ENCODE results near the gene TEAD2. TPM values are rescaled to one million over a fixed set of nuclear protein-coding genes. Genes with fewer than 3 reads are reported as not detected.

Gene TEAD2
- total and polyA plus RNA-seq, 2 of the 13 experiments (the other 11 are each of a cell fraction or from before 2014, with no cell fraction given) = 10.8 to 12.5 TPM

DNA sequence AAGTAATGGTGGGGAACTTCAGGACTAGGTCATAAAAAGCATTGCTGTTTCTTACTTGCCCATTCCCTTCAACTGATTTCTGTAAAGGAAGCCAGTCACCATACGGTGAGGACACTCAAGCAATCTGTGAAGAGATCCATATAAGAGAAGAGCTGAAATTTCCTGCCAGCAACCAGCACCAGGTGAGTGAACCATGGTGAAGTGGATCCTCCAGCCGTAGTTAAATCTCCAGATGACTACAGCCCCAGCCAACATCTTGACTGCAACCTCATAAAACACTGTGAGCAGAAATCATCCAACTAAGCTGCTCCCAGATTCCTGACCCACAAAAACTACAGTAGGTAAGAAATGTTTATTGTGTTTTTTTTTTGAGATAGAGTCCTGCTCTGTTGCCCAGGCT lies 33.5 kb downstream of the TEAD2 start:
- in situ Hi-C loops (cut with HindIII; ENCODE audit: extremely low pct_ligation_motif_present, low pct_unique_long_range_greater_than_20kb) = no loop called here
- CTCF ChIA-PET (ENCODE audit: low intra/inter-chr PET ratio, low total read pairs) = no interaction called here

More for the DNA sequence above, 33.5 kb downstream of the TEAD2 start:
- Histone ChIP-seq H3K4me2 (ENCODE audit: low read depth, low read length) (no peak overlapping the region), H2AFZ (ENCODE audit: low read length) (no peak overlapping the region), H3K36me3 (replicated peaks in 1 of 2; ENCODE audit: control insufficient read depth in 1 of 2, insufficient read depth in 2 of 2, low read length in 2 of 2) (no peaks in the 10 kb centered on the region), H3K4me1 (ENCODE audit: insufficient read depth, low read length) (peaks cover 32% of the 10 kb centered on the region), H3K27me3 (ENCODE audit: control insufficient read depth in 1 of 2, insufficient read depth in 2 of 2, low read length in 2 of 2) (peaks cover 0 to 3% of the 10 kb centered on the region in 2 experiments; a peak in 1 of 5 replicates), H4K20me1 (ENCODE audit: insufficient read depth, low read length) (no peaks in the 10 kb centered on the region), H3K9ac (ENCODE audit: insufficient read depth, low read depth, low read length) (no peak overlapping the region), H3K9me3 (ENCODE audit: low read length) (no peaks in the 10 kb centered on the region), H3K4me3 (replicated peaks in 1 of 3; ENCODE audit: insufficient read depth in 1 of 3, low read depth in 2 of 3, low read length in 3 of 3) (no peak overlapping the region), H3K27ac (ENCODE audit: extremely low read length, insufficient read depth, low read length) (no peak overlapping the region), H3K79me2 (ENCODE audit: insufficient read depth, low read length) (no peaks in the 10 kb centered on the region)
- BruUV-seq (replicated peaks) = no TSS peak
- FAIRE-seq (no peak), DNase-seq (ENCODE audit: low spot score) (no peak), ATAC-seq (no peak)
- TF ChIP-seq IRX3 (CRISPR knock-in tag; IDR thresholded peaks at IDR 0.05; ENCODE audit: borderline replicate concordance, low read depth) (no peak), NFIC (IDR thresholded peaks at IDR 0.05; ENCODE audit: low read length) (no peak), ZNF616 (CRISPR knock-in tag; IDR thresholded peaks at IDR 0.05; ENCODE audit: low read depth) (no peak), PCBP2 (optimal IDR thresholded peaks at IDR 0.05; ENCODE audit: low read depth, low read length, poor library complexity, severe bottlenecking) (no peak), SP1 (IDR thresholded peaks at IDR 0.05) (no peak), SP1 (CRISPR knock-in tag; IDR thresholded peaks at IDR 0.05) (no peak), ATRX (CRISPR knock-in tag; IDR thresholded peaks at IDR 0.05; ENCODE audit: borderline replicate concordance) (no peak), ZBTB8A (CRISPR knock-in tag; IDR thresholded peaks at IDR 0.05; ENCODE audit: borderline replicate concordance, low read depth) (no peak), ZNF772 (CRISPR knock-in tag; IDR thresholded peaks at IDR 0.05) (no peak), ZNF615 (CRISPR knock-in tag; IDR thresholded peaks at IDR 0.05; ENCODE audit: borderline replicate concordance) (no peak), EED (CRISPR knock-in tag; IDR thresholded peaks at IDR 0.05) (no peak), ZNF33A (CRISPR knock-in tag; IDR thresholded peaks at IDR 0.05; ENCODE audit: borderline replicate concordance) (no peak), ASH2L (IDR thresholded peaks at IDR 0.05; ENCODE audit: insufficient read length, low read depth, low read length) (no peak)
- TF ChIP-seq, protein P1, sequence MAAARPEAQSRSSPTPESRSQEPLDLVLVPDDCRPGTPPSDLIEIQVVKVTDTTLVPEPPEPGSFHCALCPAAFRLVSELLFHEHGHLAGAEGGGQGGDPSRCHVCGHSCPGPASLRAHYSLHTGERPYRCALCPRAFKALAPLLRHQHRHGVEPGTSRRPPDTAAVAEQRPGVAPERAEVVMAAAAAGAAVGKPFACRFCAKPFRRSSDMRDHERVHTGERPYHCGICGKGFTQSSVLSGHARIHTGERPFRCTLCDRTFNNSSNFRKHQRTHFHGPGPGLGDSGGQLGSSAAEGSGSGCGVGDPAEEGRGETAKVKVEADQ (CRISPR knock-in tag; IDR thresholded peaks at IDR 0.05; ENCODE audit: borderline replicate concordance) = no peak
- TF ChIP-seq, protein P2, sequence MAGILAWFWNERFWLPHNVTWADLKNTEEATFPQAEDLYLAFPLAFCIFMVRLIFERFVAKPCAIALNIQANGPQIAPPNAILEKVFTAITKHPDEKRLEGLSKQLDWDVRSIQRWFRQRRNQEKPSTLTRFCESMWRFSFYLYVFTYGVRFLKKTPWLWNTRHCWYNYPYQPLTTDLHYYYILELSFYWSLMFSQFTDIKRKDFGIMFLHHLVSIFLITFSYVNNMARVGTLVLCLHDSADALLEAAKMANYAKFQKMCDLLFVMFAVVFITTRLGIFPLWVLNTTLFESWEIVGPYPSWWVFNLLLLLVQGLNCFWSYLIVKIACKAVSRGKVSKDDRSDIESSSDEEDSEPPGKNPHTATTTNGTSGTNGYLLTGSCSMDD (CRISPR knock-in tag; IDR thresholded peaks at IDR 0.05) = no peak
- TF ChIP-seq, protein P3, sequence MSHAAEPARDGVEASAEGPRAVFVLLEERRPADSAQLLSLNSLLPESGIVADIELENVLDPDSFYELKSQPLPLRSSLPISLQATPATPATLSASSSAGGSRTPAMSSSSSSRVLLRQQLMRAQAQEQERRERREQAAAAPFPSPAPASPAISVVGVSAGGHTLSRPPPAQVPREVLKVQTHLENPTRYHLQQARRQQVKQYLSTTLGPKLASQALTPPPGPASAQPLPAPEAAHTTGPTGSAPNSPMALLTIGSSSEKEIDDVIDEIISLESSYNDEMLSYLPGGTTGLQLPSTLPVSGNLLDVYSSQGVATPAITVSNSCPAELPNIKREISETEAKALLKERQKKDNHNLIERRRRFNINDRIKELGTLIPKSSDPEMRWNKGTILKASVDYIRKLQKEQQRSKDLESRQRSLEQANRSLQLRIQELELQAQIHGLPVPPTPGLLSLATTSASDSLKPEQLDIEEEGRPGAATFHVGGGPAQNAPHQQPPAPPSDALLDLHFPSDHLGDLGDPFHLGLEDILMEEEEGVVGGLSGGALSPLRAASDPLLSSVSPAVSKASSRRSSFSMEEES (CRISPR knock-in tag; IDR thresholded peaks at IDR 0.05) = no peak
- TF ChIP-seq, protein P4, sequence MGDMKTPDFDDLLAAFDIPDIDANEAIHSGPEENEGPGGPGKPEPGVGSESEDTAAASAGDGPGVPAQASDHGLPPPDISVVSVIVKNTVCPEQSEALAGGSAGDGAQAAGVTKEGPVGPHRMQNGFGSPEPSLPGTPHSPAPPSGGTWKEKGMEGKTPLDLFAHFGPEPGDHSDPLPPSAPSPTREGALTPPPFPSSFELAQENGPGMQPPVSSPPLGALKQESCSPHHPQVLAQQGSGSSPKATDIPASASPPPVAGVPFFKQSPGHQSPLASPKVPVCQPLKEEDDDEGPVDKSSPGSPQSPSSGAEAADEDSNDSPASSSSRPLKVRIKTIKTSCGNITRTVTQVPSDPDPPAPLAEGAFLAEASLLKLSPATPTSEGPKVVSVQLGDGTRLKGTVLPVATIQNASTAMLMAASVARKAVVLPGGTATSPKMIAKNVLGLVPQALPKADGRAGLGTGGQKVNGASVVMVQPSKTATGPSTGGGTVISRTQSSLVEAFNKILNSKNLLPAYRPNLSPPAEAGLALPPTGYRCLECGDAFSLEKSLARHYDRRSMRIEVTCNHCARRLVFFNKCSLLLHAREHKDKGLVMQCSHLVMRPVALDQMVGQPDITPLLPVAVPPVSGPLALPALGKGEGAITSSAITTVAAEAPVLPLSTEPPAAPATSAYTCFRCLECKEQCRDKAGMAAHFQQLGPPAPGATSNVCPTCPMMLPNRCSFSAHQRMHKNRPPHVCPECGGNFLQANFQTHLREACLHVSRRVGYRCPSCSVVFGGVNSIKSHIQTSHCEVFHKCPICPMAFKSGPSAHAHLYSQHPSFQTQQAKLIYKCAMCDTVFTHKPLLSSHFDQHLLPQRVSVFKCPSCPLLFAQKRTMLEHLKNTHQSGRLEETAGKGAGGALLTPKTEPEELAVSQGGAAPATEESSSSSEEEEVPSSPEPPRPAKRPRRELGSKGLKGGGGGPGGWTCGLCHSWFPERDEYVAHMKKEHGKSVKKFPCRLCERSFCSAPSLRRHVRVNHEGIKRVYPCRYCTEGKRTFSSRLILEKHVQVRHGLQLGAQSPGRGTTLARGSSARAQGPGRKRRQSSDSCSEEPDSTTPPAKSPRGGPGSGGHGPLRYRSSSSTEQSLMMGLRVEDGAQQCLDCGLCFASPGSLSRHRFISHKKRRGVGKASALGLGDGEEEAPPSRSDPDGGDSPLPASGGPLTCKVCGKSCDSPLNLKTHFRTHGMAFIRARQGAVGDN (CRISPR knock-in tag; IDR thresholded peaks at IDR 0.05) = no peak
- 88% methylated on average over 1 of the region's 2 CpGs for WGBS (ENCODE audit: low lambda C conversion rate)
- POLR2A ChIA-PET = no interaction called here
- intact Hi-C loops (cut with micrococcal nuclease; ENCODE audit: unreplicated experiment) = no loop called here

Measured in HepG2 (cell line).